ENCODE data around the gene PLA2R1. TPM values are rescaled to one million over a fixed set of nuclear protein-coding genes. Genes with fewer than 3 reads are reported as not detected.

Gene PLA2R1
- total RNA-seq, 1 experiment from 2014 or later, result 8.4 TPM

- H3K4me3 Mint-ChIP-seq (ENCODE audit: unreplicated experiment), result no peak overlapping the region
- CTCF ChIA-PET, result interaction anchor here (0.6 kb wide), 2 partner anchors 12 to 218 kb away, joined by 3 read pairs; no protein-coding TSS in a partner anchor
- TF ChIP-seq CTCF (IDR thresholded peaks at IDR 0.05; ENCODE audit: unreplicated experiment), result no peak
Measured at GRCh38 chr2:159985656-159986055, 76.8 kb downstream of the PLA2R1 start.

GRCh38 chr2:159984034-159984433 lies 78.4 kb downstream of the PLA2R1 start:
- ChIA-PET POLR2A (interaction anchor here (0.8 to 4.5 kb wide), 4 partner anchors 11 to 23 kb away, joined by 3 to 28 read pairs (median 6); no protein-coding TSS in a partner anchor), CTCF (interaction anchor here (0.6 to 2.1 kb wide), 3 partner anchors 10 to 1080 kb away, joined by 3 to 8 read pairs (median 4); no protein-coding TSS in a partner anchor)
- no peak for TF ChIP-seq CTCF (IDR thresholded peaks at IDR 0.05; ENCODE audit: unreplicated experiment)
- intact Hi-C loops (cut with micrococcal nuclease), result no loop called here
- DNase-seq (ENCODE audit: unreplicated experiment), result no peak
- Mint-ChIP-seq H3K27ac (ENCODE audit: low read depth, unreplicated experiment) (no peak overlapping the region), H3K4me1 (ENCODE audit: insufficient read depth, unreplicated experiment) (peaks cover 12% of the 10 kb centered on the region), H3K27me3 (ENCODE audit: insufficient read depth, unreplicated experiment) (no peaks in the 10 kb centered on the region), H3K4me3 (ENCODE audit: unreplicated experiment) (no peak overlapping the region), H3K9me3 (ENCODE audit: unreplicated experiment) (no peaks in the 10 kb centered on the region), H3K36me3 (ENCODE audit: insufficient read depth, unreplicated experiment) (peaks cover 33% of the 10 kb centered on the region)
- BruUV-seq (replicated peaks), result no TSS peak

More at GRCh38 chr2:159985656-159986055, 76.8 kb downstream of the PLA2R1 start:
- intact Hi-C loops (cut with micrococcal nuclease), result no loop called here
- POLR2A ChIA-PET, result interaction anchor here (0.7 to 4.5 kb wide), 5 partner anchors 11 to 298 kb away, joined by 3 to 28 read pairs (median 3); no protein-coding TSS in a partner anchor
- H3K27ac Mint-ChIP-seq (ENCODE audit: low read depth, unreplicated experiment), result no peak overlapping the region
- H3K4me1 Mint-ChIP-seq (ENCODE audit: insufficient read depth, unreplicated experiment), result peaks cover 12% of the 10 kb centered on the region
- BruUV-seq (replicated peaks), result no TSS peak
- H3K9me3 Mint-ChIP-seq (ENCODE audit: unreplicated experiment), result no peaks in the 10 kb centered on the region
- no peak for DNase-seq (ENCODE audit: unreplicated experiment)
- H3K36me3 Mint-ChIP-seq (ENCODE audit: insufficient read depth, unreplicated experiment), result peaks cover 27% of the 10 kb centered on the region
- no peaks in the 10 kb centered on the region for H3K27me3 Mint-ChIP-seq (ENCODE audit: insufficient read depth, unreplicated experiment)

GRCh38 chr2:159982842-159983785 lies 79.3 kb downstream of the PLA2R1 start:
- no peak for DNase-seq (ENCODE audit: unreplicated experiment)
- H3K27ac Mint-ChIP-seq (ENCODE audit: low read depth, unreplicated experiment), result peak overlapping the region; percentile 64
- CTCF ChIA-PET, result interaction anchor here (0.6 to 2.1 kb wide), 5 partner anchors 14 to 1081 kb away, joined by 3 to 8 read pairs (median 3); no protein-coding TSS in a partner anchor
- H3K4me1 Mint-ChIP-seq (ENCODE audit: insufficient read depth, unreplicated experiment), result peaks cover 12% of the 10 kb centered on the region
- intact Hi-C loops (cut with micrococcal nuclease), result no loop called here
- no TSS peak for BruUV-seq (replicated peaks)
- no peak for TF ChIP-seq CTCF (IDR thresholded peaks at IDR 0.05; ENCODE audit: unreplicated experiment)
- H3K4me3 Mint-ChIP-seq (ENCODE audit: unreplicated experiment), result no peak overlapping the region
- H3K36me3 Mint-ChIP-seq (ENCODE audit: insufficient read depth, unreplicated experiment), result peaks cover 36% of the 10 kb centered on the region
- POLR2A ChIA-PET, result interaction anchor here (0.9 to 4.5 kb wide), 6 partner anchors 10 to 126 kb away, joined by 3 to 28 read pairs (median 4); no protein-coding TSS in a partner anchor
- H3K9me3 Mint-ChIP-seq (ENCODE audit: unreplicated experiment), result no peaks in the 10 kb centered on the region
- H3K27me3 Mint-ChIP-seq (ENCODE audit: insufficient read depth, unreplicated experiment), result no peaks in the 10 kb centered on the region

GRCh38 chr2:159982270-159982669 lies 80.1 kb downstream of the PLA2R1 start:
- CTCF ChIA-PET, result interaction anchor here (0.6 to 0.9 kb wide), 5 partner anchors 14 to 215 kb away, joined by 3 to 4 read pairs (median 3); no protein-coding TSS in a partner anchor
- Mint-ChIP-seq H3K4me3 (ENCODE audit: unreplicated experiment) (no peak overlapping the region), H3K36me3 (ENCODE audit: insufficient read depth, unreplicated experiment) (peaks cover 37% of the 10 kb centered on the region), H3K27ac (ENCODE audit: low read depth, unreplicated experiment) (peak overlapping the region; percentile 64), H3K9me3 (ENCODE audit: unreplicated experiment) (no peaks in the 10 kb centered on the region), H3K4me1 (ENCODE audit: insufficient read depth, unreplicated experiment) (peaks cover 12% of the 10 kb centered on the region), H3K27me3 (ENCODE audit: insufficient read depth, unreplicated experiment) (no peaks in the 10 kb centered on the region)
- POLR2A ChIA-PET, result interaction anchor here (0.8 to 4.5 kb wide), 7 partner anchors 10 to 127 kb away, joined by 3 to 28 read pairs (median 5); no protein-coding TSS in a partner anchor
- TF ChIP-seq CTCF (IDR thresholded peaks at IDR 0.05; ENCODE audit: unreplicated experiment), result no peak
- no TSS peak for BruUV-seq (replicated peaks)
- intact Hi-C loops (cut with micrococcal nuclease), result no loop called here
- DNase-seq (ENCODE audit: unreplicated experiment), result peak; percentile 93

Data from MCF 10A (cell line).